WTC11 (cell line): ENCODE data around the gene FAM114A2. TPM values are rescaled to one million over a fixed set of nuclear protein-coding genes. Genes with fewer than 3 reads are reported as not detected.

Source experiments
- ATAC-seq: fragments of 200-7000 bp; cut with Tn5 transposase; 2 replicates; pipeline ENCODE4 v1.10.0; 2021; ENCODE audit warnings: mild to moderate bottlenecking, moderate library complexity
- CTCF ChIA-PET: fragments of 300-600 bp; sonication (Branson Sonifier 250); formaldehyde crosslinking; loops from one replicate; lab custom pipeline; 2021; ENCODE audit warnings: antibody characterized with exemption; lab: Charles Lee
- POLR2A ChIA-PET: fragments of 350-600 bp; sonication (Branson Sonifier 250); formaldehyde crosslinking; loops from one replicate; lab custom pipeline; 2021; ENCODE audit warnings: antibody characterized with exemption; lab: Charles Lee
- DNase-seq: peaks from one replicate; pipeline ENCODE4 v3.0.0; 2021; ENCODE audit warnings: low spot score
- H3K27ac Mint-ChIP-seq: 2 replicates; pipeline ENCODE4 v1.8.0; 2021; ENCODE audit warnings: mixed read lengths
- H3K27me3 Mint-ChIP-seq: 2 replicates; pipeline ENCODE4 v1.8.0; 2021; ENCODE audit warnings: low read depth, mild to moderate bottlenecking, moderate library complexity, mixed read lengths
- H3K36me3 Mint-ChIP-seq: 2 replicates; pipeline ENCODE4 v1.8.0; 2021; ENCODE audit warnings: mixed read lengths
- H3K4me1 Mint-ChIP-seq: 2 replicates; pipeline ENCODE4 v1.8.0; 2022; ENCODE audit warnings: mixed read lengths
- H3K4me3 Mint-ChIP-seq: 2 replicates; pipeline ENCODE4 v1.8.0; 2021; ENCODE audit warnings: mild to moderate bottlenecking, moderate library complexity, mixed read lengths
- H3K9me3 Mint-ChIP-seq: 2 replicates; pipeline ENCODE4 v1.8.0; 2021; ENCODE audit warnings: mixed read lengths
- CBFB ChIP-seq: sonication (generic); formaldehyde crosslinking; IDR thresholded peaks from 2 replicates; pipeline ENCODE4 v1.8.1; 2022; ENCODE audit warnings: mild to moderate bottlenecking, low read depth, missing genetic modification reagents
- CTCF ChIP-seq: fragments of 200-600 bp; IDR thresholded peaks from 2 replicates; pipeline ENCODE4 v1.8.0; 2022; ENCODE audit warnings: antibody characterized with exemption
- GRHL2 ChIP-seq: fragments of 250-450 bp; sonication (Bioruptor Pico); IDR thresholded peaks from 2 replicates; pipeline ENCODE4 v1.8.0; 2022; ENCODE audit warnings: mild to moderate bottlenecking, moderate library complexity; ENCODE audit not compliant: insufficient replicate concordance, severe bottlenecking
- GTF2I ChIP-seq: fragments of 250-450 bp; sonication (Bioruptor Pico); conservative IDR thresholded peaks from 2 replicates; pipeline ENCODE4 v1.4.0; 2021; ENCODE audit warnings: mild to moderate bottlenecking
- MXD4 ChIP-seq: fragments of 250-450 bp; sonication (Bioruptor Pico); IDR thresholded peaks from 2 replicates; pipeline ENCODE4 v1.8.0; 2021; ENCODE audit warnings: mild to moderate bottlenecking, moderate library complexity, borderline replicate concordance
- NFE2L1 ChIP-seq: sonication (generic); formaldehyde crosslinking; IDR thresholded peaks from 2 replicates; pipeline ENCODE4 v1.8.1; 2023; ENCODE audit warnings: missing genetic modification reagents
- NR3C1 ChIP-seq: sonication (generic); formaldehyde crosslinking; conservative IDR thresholded peaks from 2 replicates; pipeline ENCODE4 v1.8.1; 2023; ENCODE audit warnings: low read depth, mild to moderate bottlenecking, missing genetic modification reagents
- PREB ChIP-seq: sonication (generic); formaldehyde crosslinking; IDR thresholded peaks from 2 replicates; pipeline ENCODE4 v1.8.1; 2022; ENCODE audit warnings: mild to moderate bottlenecking, missing genetic modification reagents, moderate library complexity, borderline replicate concordance
- ZBTB21 ChIP-seq: sonication (generic); formaldehyde crosslinking; IDR thresholded peaks from 2 replicates; pipeline ENCODE4 v1.8.1; 2023; ENCODE audit warnings: mild to moderate bottlenecking, missing genetic modification reagents, borderline replicate concordance
- ZNF121 ChIP-seq: sonication (generic); formaldehyde crosslinking; IDR thresholded peaks from 2 replicates; pipeline ENCODE4 v1.8.0; 2023; ENCODE audit warnings: missing genetic modification reagents
- ZNF232 ChIP-seq: sonication (generic); formaldehyde crosslinking; IDR thresholded peaks from 2 replicates; pipeline ENCODE4 v1.8.0; 2022; ENCODE audit warnings: mild to moderate bottlenecking, missing genetic modification reagents
- ZNF263 ChIP-seq: sonication (generic); formaldehyde crosslinking; IDR thresholded peaks from 2 replicates; pipeline ENCODE4 v1.8.1; 2022; ENCODE audit warnings: low read depth, mild to moderate bottlenecking, moderate library complexity, missing genetic modification reagents
- ZNF396 ChIP-seq: fragments of 250-450 bp; sonication (Bioruptor Pico); IDR thresholded peaks from 2 replicates; pipeline ENCODE4 v1.8.0; 2021; ENCODE audit warnings: mild to moderate bottlenecking, moderate library complexity, borderline replicate concordance
- total RNA-seq: library from RNA; stranded (reverse); gene quantifications from 3 replicates; pipeline ENCODE4 v1.2.3, GENCODE V29; 2021

Gene FAM114A2
- total RNA-seq, 1 experiment from 2014 or later: 10.1 TPM

GRCh38 chr5:153981905-153982605 is 56.7 kb downstream of the FAM114A2 start (continued):
- no peak for TF ChIP-seq PREB (CRISPR knock-in tag)
- no peak for TF ChIP-seq ZBTB21 (CRISPR knock-in tag)

GRCh38 chr5:153979028-153979783 is 59.5 kb downstream of the FAM114A2 start:
- ATAC-seq: no peak
- H3K4me3 Mint-ChIP-seq: no peak overlapping the region
- DNase-seq: no peak
- no peak overlapping the region for H3K27ac Mint-ChIP-seq
- TF ChIP-seq NR3C1 (CRISPR knock-in tag) (no peak), GRHL2 (no peak), ZNF232 (no peak), CBFB (CRISPR knock-in tag) (no peak), GTF2I (CRISPR knock-in tag) (no peak), NFE2L1 (CRISPR knock-in tag) (no peak)
- TF ChIP-seq, all 79 proteins: peak for 0
- H3K27me3 Mint-ChIP-seq: no peaks in the 10 kb centered on the region; the same call in 1 of the 2 replicates
- no peaks in the 10 kb centered on the region for H3K4me1 Mint-ChIP-seq
- CTCF ChIA-PET: interaction anchor here (1.3 kb wide), 1 partner anchor 443 kb away, joined by 3 read pairs; no protein-coding TSS in a partner anchor
- no peaks in the 10 kb centered on the region for H3K9me3 Mint-ChIP-seq
- POLR2A ChIA-PET: no interaction called here
- H3K36me3 Mint-ChIP-seq: no peaks in the 10 kb centered on the region

GRCh38 chr5:153974813-153975163 is 63.9 kb downstream of the FAM114A2 start:
- no peaks in the 10 kb centered on the region for H3K36me3 Mint-ChIP-seq
- H3K9me3 Mint-ChIP-seq: no peaks in the 10 kb centered on the region
- no peaks in the 10 kb centered on the region for H3K4me1 Mint-ChIP-seq
- H3K27me3 Mint-ChIP-seq: no peaks in the 10 kb centered on the region; the same call in 1 of the 2 replicates
- POLR2A ChIA-PET: interaction anchor here (1.1 kb wide), 1 partner anchor 84 kb away, joined by 4 read pairs; no protein-coding TSS in a partner anchor
- TF ChIP-seq ZNF263 (CRISPR knock-in tag) (no peak), ZNF396 (CRISPR knock-in tag) (no peak), ZNF121 (CRISPR knock-in tag) (0 out of 2 replicates have a peak, but pooled peaks have one; percentile 29)
- DNase-seq: no peak
- H3K27ac Mint-ChIP-seq: no peak overlapping the region
- CTCF ChIA-PET: interaction anchor here (0.6 to 2.8 kb wide), 17 partner anchors 9 to 635 kb away, joined by 3 to 16 read pairs (median 5); partner anchors contain the start of gene GALNT10
- no peak overlapping the region for H3K4me3 Mint-ChIP-seq
- ATAC-seq: no peak

GRCh38 chr5:153974131-153974812 is 64.4 kb downstream of the FAM114A2 start:
- no peak overlapping the region for H3K27ac Mint-ChIP-seq
- DNase-seq: peak; percentile 20
- CTCF ChIA-PET: interaction anchor here (0.5 to 2.8 kb wide), 23 partner anchors 9 to 665 kb away, joined by 3 to 16 read pairs (median 4); partner anchors contain the start of gene GALNT10
- no peak for TF ChIP-seq MXD4 (CRISPR knock-in tag)
- peak; percentile 55 for TF ChIP-seq CTCF
- TF ChIP-seq, all 79 proteins: peak for 1
- H3K27me3 Mint-ChIP-seq: no peaks in the 10 kb centered on the region; the same call in 1 of the 2 replicates
- no peaks in the 10 kb centered on the region for H3K9me3 Mint-ChIP-seq
- ATAC-seq: peak; percentile 84
- H3K36me3 Mint-ChIP-seq: no peaks in the 10 kb centered on the region
- no peak overlapping the region for H3K4me3 Mint-ChIP-seq
- H3K4me1 Mint-ChIP-seq: no peaks in the 10 kb centered on the region
- POLR2A ChIA-PET: interaction anchor here (1.1 kb wide), 1 partner anchor 85 kb away, joined by 4 read pairs; no protein-coding TSS in a partner anchor
